Activated CD8-positive, alpha-beta memory T cell treated with anti-CD3 and anti-CD28 coated beads for 4 hours (primary cell): ENCODE measurements around the gene P2RX2.

Source experiments
- DNase-seq, 2 donors: peaks; one replicate each; pipeline ENCODE4 v3.0.0-alpha.2; 2020; ENCODE audit warnings: low read depth in 2 of 2

The P2RX2 gene

GRCh38 chr12:132618683-132619043 lies at the start of gene P2RX2:
Gene P2RX2, plus strand, starts transcription at chr12:132618776. Its CDS starts 41 bp downstream, at chr12:132618817.
- no peak for DNase-seq

- DNase-seq, result no peak
Measured at GRCh38 chr12:132568826-132569480, 49.6 kb upstream of the P2RX2 start.

GRCh38 chr12:132569856-132570480 lies 48.6 kb upstream of the P2RX2 start:
- no peak for DNase-seq

GRCh38 chr12:132570635-132571034 lies 47.9 kb upstream of the P2RX2 start:
- DNase-seq, result no peak

- no peak for DNase-seq
Measured at GRCh38 chr12:132571051-132571450, 47.5 kb upstream of the P2RX2 start.

GRCh38 chr12:132571598-132571997 lies 47.0 kb upstream of the P2RX2 start:
- no peak for DNase-seq

GRCh38 chr12:132572106-132572505 lies 46.5 kb upstream of the P2RX2 start:
- DNase-seq, result no peak

GRCh38 chr12:132572801-132573760 lies 45.5 kb upstream of the P2RX2 start:
- DNase-seq, result no peak

GRCh38 chr12:132574271-132574996 lies 44.1 kb upstream of the P2RX2 start:
- no peak for DNase-seq

- no peak for DNase-seq
Measured at GRCh38 chr12:132575661-132576060, 42.9 kb upstream of the P2RX2 start.

GRCh38 chr12:132576701-132577100 lies 41.9 kb upstream of the P2RX2 start:
- no peak for DNase-seq

- DNase-seq, result no peak
Measured at GRCh38 chr12:132577191-132577920, 41.2 kb upstream of the P2RX2 start.

GRCh38 chr12:132578118-132578517 lies 40.5 kb upstream of the P2RX2 start:
- no peak for DNase-seq

GRCh38 chr12:132578826-132579225 lies 39.8 kb upstream of the P2RX2 start:
- no peak for DNase-seq

- DNase-seq, result no peak
Measured at GRCh38 chr12:132579744-132580143, 38.8 kb upstream of the P2RX2 start.

- no peak for DNase-seq
Measured at GRCh38 chr12:132580701-132581292, 37.8 kb upstream of the P2RX2 start.

- DNase-seq, result no peak
Measured at GRCh38 chr12:132581348-132582057, 37.1 kb upstream of the P2RX2 start.

- DNase-seq, result no peak
Measured at GRCh38 chr12:132582058-132582420, 36.5 kb upstream of the P2RX2 start.

GRCh38 chr12:132582582-132583410 lies 35.8 kb upstream of the P2RX2 start:
- DNase-seq, result no peak

GRCh38 chr12:132583411-132583710 lies 35.2 kb upstream of the P2RX2 start:
- DNase-seq, result no peak
